Measurements from ENCODE around the gene TOP1.
"Not testable (repeated sequence)": the region's sequence is repeated elsewhere in the genome, so short reads cannot be mapped to it uniquely, and the experiment has no call there.

Gene TOP1

GRCh38 chr20:41028359-41029149 is at the start of gene TOP1:
TSS of gene TOP1 (plus strand) at chr20:41028822. CDS start at chr20:41029068, 246 bp downstream.
- peak; percentile 99 for DNase-seq

- no peak for DNase-seq
Observed at GRCh38 chr20:40979247-40979646, 49.4 kb upstream of the TOP1 start.

- DNase-seq: no peak
Observed at GRCh38 chr20:40980106-40980827, 48.4 kb upstream of the TOP1 start.

- DNase-seq: no peak
Observed at GRCh38 chr20:40980828-40981310, 47.8 kb upstream of the TOP1 start.

- DNase-seq: no peak
Observed at GRCh38 chr20:40982415-40983145, 46.0 kb upstream of the TOP1 start.

GRCh38 chr20:40983898-40984297 is 44.7 kb upstream of the TOP1 start:
- no peak for DNase-seq

- DNase-seq: no peak
Observed at GRCh38 chr20:40984496-40984895, 44.1 kb upstream of the TOP1 start.

GRCh38 chr20:40986774-40987173 is 41.8 kb upstream of the TOP1 start:
- no peak for DNase-seq

- peak; percentile 85 for DNase-seq
Observed at GRCh38 chr20:40990542-40991120, 38.0 kb upstream of the TOP1 start.

GRCh38 chr20:40991181-40991889 is 37.3 kb upstream of the TOP1 start:
- DNase-seq: no peak

GRCh38 chr20:40992349-40993113 is 36.1 kb upstream of the TOP1 start:
- no peak for DNase-seq

GRCh38 chr20:40993794-40994540 is 34.7 kb upstream of the TOP1 start:
- no peak for DNase-seq

- DNase-seq: no peak
Observed at GRCh38 chr20:40996326-40996725, 32.3 kb upstream of the TOP1 start.

- DNase-seq: no peak
Observed at GRCh38 chr20:40997116-40997515, 31.5 kb upstream of the TOP1 start.

GRCh38 chr20:40999841-41000240 is 28.8 kb upstream of the TOP1 start:
- no peak for DNase-seq

- no peak for DNase-seq
Observed at GRCh38 chr20:41000628-41001027, 28.0 kb upstream of the TOP1 start.

GRCh38 chr20:41001497-41001896 is 27.1 kb upstream of the TOP1 start:
- DNase-seq: no peak

GRCh38 chr20:41002842-41003142 is 25.8 kb upstream of the TOP1 start:
- DNase-seq: no peak

- peak; percentile 21 for DNase-seq
Observed at GRCh38 chr20:41003143-41003935, 25.3 kb upstream of the TOP1 start.

- DNase-seq: not testable (repeated sequence)
Observed at GRCh38 chr20:41003936-41004294, 24.7 kb upstream of the TOP1 start.

Measured in NCI-H1092 treated with DMSO at 0.1 percent for 48 hours (cell line).